Transverse colon (tissue), 4 donors: ENCODE results near the gene SNTG2. TPM values are rescaled to one million over a fixed set of nuclear protein-coding genes. Genes with fewer than 3 reads are reported as not detected.

ENCODE experiments used
- DNase-seq: peaks from one replicate; pipeline ENCODE4 v3.0.0-alpha.2; 2019
- H3K27ac ChIP-seq, 4 donors: fragments of 200-600 bp; sonication (generic); 2 replicates each; pipeline ENCODE4 v1.5.1; 2016 to 2018; ENCODE audit warnings: inconsistent platforms in 4 of 4
- H3K27me3 ChIP-seq: fragments of 200-600 bp; sonication (generic); 2 replicates; pipeline ENCODE4 v1.5.1; 2017; ENCODE audit warnings: inconsistent platforms
- H3K36me3 ChIP-seq, 4 donors: fragments of 200-600 bp; sonication (generic); 2 replicates each; pipeline ENCODE4 v1.5.1; 2017 to 2019; ENCODE audit warnings: inconsistent platforms in 4 of 4
- H3K4me1 ChIP-seq, 4 donors: fragments of 200-600 bp; sonication (generic); 2 replicates each; pipeline ENCODE4 v1.5.1; 2017 to 2020; ENCODE audit warnings: inconsistent platforms in 4 of 4
- H3K4me3 ChIP-seq, 4 donors: fragments of 200-600 bp; sonication (generic); 1 replicate in 1 of 4; 2 replicates in 3 of 4; pipeline versions ENCODE4 v1.5.1 to v1.6.1; 2017 to 2019; ENCODE audit warnings: inconsistent platforms in 4 of 4
- H3K9me3 ChIP-seq, 2 donors: fragments of 200-600 bp; sonication (generic); 2 replicates each; pipeline ENCODE4 v1.5.1; 2017 to 2019; ENCODE audit warnings: inconsistent platforms in 2 of 2
- EP300 ChIP-seq: sonication (generic); formaldehyde crosslinking; IDR thresholded peaks from one replicate; pipeline ENCODE4 v1.6.1; 2017; ENCODE audit warnings: antibody characterized with exemption, low read depth
- POLR2A ChIP-seq: fragments of 450-650 bp; IDR thresholded peaks from one replicate; pipeline ENCODE4 v1.6.1; 2016; ENCODE audit warnings: antibody characterized with exemption, mild to moderate bottlenecking, moderate library complexity
- POLR2AphosphoS5 ChIP-seq, 3 donors: sonication (generic); formaldehyde crosslinking; IDR thresholded peaks; one replicate each; pipeline ENCODE4 v1.6.1; 2016; ENCODE audit warnings: antibody characterized with exemption in 3 of 3
- WGBS, 2 donors: methylation state at CpG; one replicate each; pipeline ENCODE4 v1.1.5; 2018; ENCODE audit warnings: low coverage in 1 of 2; 5-methylcytosine and 5-hydroxymethylcytosine counted together
- in situ Hi-C, 4 donors: fragments of 200-750 bp; cut with MboI; loops; one replicate each; pipeline versions ENCODE4 v1.15.0 to v1.15.1; 2017; ENCODE audit warnings: low sequenced_read_pairs in 3 of 4, low pct_ligation_motif_present in 1 of 4, low pct_unique_long_range_greater_than_20kb in 1 of 4
- intact Hi-C: fragments of 100-400 bp; cut with DNase I; formaldehyde crosslinking; loops from one replicate; pipeline ENCODE4 v1.15.1; 2023; ENCODE audit warnings: low total_unique reads
- total RNA-seq, 4 donors: library from RNA; depleted of rRNA; stranded (reverse); fragments of >200 nt; gene quantifications; one replicate each; pipeline ENCODE4 v1.1.0, GENCODE V29; 2016
- TF ChIP-seq, protein P1 (sequence below), 5 experiments: fragments of 200-600 bp in 3 of 5; fragments of 450-650 bp in 2 of 5; sonication (generic) in 3 of 5; IDR thresholded peaks; 1 replicate in 2 of 5; 2 replicates in 3 of 5; pipeline ENCODE4 v1.5.1; 2016 to 2017; ENCODE audit warnings: antibody characterized with exemption in 5 of 5, inconsistent platforms in 3 of 5, mild to moderate bottlenecking in 2 of 5, moderate library complexity in 1 of 5

SNTG2 gene
- total RNA-seq, 4 donors from 2014 or later: 0.55 to 4.9 (median 1.5) TPM

DNA sequence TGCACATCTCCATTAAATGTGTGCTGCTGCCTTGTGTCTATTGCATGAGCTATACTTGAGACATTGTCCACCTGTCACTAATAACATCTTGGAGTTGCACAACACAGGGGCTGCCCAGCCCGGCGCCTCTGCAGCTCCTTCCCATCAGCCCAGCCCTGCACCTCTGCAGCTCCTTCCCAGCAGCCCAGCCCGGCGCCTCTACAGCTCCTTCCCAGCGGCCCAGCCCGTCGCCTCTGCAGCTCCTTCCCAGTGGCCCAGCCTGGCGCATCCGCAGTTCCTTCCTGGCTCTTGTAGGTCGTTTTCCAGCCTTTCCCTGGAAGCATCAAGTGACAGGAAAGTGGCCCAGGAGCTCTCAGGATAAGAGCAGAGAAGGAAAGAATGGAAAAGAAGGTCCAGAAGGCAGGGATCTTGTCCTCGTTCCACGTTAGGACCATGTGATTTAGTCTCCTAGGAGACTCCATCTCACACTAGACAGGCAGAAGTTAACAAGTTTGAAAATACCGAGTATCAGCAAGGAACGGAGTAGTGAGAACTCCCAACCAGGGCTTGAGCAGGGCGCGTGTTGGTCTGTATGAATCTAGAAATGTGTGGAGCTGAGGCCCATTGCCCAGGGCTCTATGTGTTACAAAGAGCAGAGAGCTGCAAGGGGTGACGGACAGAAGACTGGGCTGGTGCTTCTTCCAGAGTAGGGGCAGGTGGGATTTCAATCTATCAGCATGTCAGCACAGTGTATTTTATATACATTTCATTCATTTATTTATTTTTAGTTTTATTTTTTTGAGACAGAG lies 346.9 kb downstream of the SNTG2 start:
- Histone ChIP-seq H3K27ac (no peak overlapping the region), H3K9me3 (no peaks in the 10 kb centered on the region), H3K27me3 (no peaks in the 10 kb centered on the region), H3K4me1 (no peaks in the 10 kb centered on the region), H3K36me3 (no peaks in the 10 kb centered on the region), H3K4me3 (no peak overlapping the region)
- no peak for DNase-seq
- TF ChIP-seq POLR2AphosphoS5 (IDR thresholded peaks at IDR 0.05): no peak
- no peak for TF ChIP-seq EP300
- TF ChIP-seq, protein P1, sequence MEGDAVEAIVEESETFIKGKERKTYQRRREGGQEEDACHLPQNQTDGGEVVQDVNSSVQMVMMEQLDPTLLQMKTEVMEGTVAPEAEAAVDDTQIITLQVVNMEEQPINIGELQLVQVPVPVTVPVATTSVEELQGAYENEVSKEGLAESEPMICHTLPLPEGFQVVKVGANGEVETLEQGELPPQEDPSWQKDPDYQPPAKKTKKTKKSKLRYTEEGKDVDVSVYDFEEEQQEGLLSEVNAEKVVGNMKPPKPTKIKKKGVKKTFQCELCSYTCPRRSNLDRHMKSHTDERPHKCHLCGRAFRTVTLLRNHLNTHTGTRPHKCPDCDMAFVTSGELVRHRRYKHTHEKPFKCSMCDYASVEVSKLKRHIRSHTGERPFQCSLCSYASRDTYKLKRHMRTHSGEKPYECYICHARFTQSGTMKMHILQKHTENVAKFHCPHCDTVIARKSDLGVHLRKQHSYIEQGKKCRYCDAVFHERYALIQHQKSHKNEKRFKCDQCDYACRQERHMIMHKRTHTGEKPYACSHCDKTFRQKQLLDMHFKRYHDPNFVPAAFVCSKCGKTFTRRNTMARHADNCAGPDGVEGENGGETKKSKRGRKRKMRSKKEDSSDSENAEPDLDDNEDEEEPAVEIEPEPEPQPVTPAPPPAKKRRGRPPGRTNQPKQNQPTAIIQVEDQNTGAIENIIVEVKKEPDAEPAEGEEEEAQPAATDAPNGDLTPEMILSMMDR (IDR thresholded peaks at IDR 0.05): no peak
- no peak for TF ChIP-seq POLR2A
- 75 to 77% methylated on average over 9 to 17 of the region's 17 CpGs for WGBS, 2 donors
- in situ Hi-C loops: no loop called here
- intact Hi-C loops: no loop called here

DNA sequence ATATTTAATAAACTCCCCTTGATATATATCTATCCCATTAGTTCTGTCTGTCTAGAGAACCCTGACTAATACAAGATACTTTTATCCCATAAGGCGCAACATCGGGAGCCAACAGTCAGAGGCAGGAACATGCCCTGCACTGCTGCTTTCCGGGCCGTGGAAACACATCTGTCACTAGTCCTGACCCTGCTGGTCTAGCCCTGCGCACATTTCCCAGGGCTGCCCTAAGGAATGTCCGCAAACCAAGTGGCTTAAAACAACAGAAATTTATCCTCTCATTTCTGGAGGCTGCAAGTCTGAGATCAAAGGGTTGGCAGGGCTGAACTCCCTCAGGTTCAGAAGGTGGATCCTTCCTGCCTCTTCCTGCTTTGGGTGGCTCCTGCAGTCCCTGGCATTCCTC lies 348.4 kb downstream of the SNTG2 start:
- intact Hi-C loops: no loop called here
- H3K4me1 ChIP-seq: no peaks in the 10 kb centered on the region
- H3K9me3 ChIP-seq: no peaks in the 10 kb centered on the region
- TF ChIP-seq, protein P1 (IDR thresholded peaks at IDR 0.05): no peak
- TF ChIP-seq POLR2A (no peak), POLR2AphosphoS5 (IDR thresholded peaks at IDR 0.05) (no peak), EP300 (no peak)
- DNase-seq: no peak
- no peak overlapping the region for H3K4me3 ChIP-seq
- WGBS, 2 donors: 92% methylated on average over 6 of the region's 6 CpGs; no CpG with 5 or more reads in 1 of the 2 donors
- no peaks in the 10 kb centered on the region for H3K36me3 ChIP-seq
- in situ Hi-C loops: no loop called here
- H3K27ac ChIP-seq: no peak overlapping the region
- H3K27me3 ChIP-seq: no peaks in the 10 kb centered on the region

DNA sequence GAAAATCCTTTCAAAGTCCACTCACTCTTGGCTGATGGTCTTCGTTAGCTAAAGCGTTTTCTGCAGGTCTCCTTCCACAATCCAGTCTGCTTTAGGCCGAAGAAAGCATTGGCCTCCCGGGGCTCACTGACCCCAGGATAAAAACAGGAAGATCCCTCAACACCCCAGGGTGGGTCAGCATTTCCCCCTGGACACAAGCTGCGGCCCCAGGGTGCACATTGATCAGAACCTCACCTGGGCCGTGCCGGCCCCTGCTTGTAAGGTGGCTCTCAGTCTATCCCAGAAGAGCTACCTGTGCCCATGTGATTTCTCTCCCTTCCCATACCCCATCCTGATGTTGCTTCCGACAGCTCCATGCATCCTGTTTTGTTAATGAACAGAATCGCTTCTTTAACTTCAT lies 349.6 kb downstream of the SNTG2 start:
- in situ Hi-C loops: no loop called here
- 85 to 100% methylated on average over 2 to 9 of the region's 9 CpGs for WGBS, 2 donors

DNA sequence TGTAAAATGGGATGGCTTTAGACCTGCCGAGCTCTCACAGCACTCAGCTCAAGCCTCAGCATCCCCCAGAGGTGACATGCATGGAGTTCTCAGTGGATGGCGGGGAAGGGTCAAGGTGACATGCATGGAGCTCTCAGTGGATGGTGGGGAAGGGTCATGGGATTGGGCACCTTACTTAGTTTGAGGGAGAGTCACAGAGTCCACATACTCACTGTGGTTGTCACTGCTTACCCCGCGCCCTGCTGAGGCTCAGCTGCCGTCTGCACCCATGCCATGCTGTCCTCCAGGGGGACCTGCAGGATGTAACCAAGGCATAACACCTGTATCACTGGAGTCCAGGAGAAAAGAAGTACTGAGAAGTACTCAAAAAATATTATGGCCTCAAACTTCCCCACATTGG lies 350.4 kb downstream of the SNTG2 start:
- H3K27ac ChIP-seq: no peak overlapping the region
- intact Hi-C loops (no loop called here), in situ Hi-C loops (no loop called here)
- no peaks in the 10 kb centered on the region for H3K36me3 ChIP-seq
- WGBS, 2 donors: 91% methylated on average over 5 of the region's 5 CpGs; no CpG with 5 or more reads in 1 of the 2 donors
- no peaks in the 10 kb centered on the region for H3K27me3 ChIP-seq
- DNase-seq: no peak
- no peak overlapping the region for H3K4me3 ChIP-seq
- TF ChIP-seq POLR2AphosphoS5 (IDR thresholded peaks at IDR 0.05) (no peak), EP300 (no peak), POLR2A (no peak)
- TF ChIP-seq, protein P1 (IDR thresholded peaks at IDR 0.05): no peak
- H3K4me1 ChIP-seq: no peaks in the 10 kb centered on the region
- no peaks in the 10 kb centered on the region for H3K9me3 ChIP-seq

More for the DNA sequence above, 349.6 kb downstream of the SNTG2 start:
- H3K9me3 ChIP-seq: no peaks in the 10 kb centered on the region
- H3K4me1 ChIP-seq: no peaks in the 10 kb centered on the region
- intact Hi-C loops: no loop called here
- H3K27ac ChIP-seq: no peak overlapping the region
- no peak overlapping the region for H3K4me3 ChIP-seq
- no peak for TF ChIP-seq POLR2AphosphoS5 (IDR thresholded peaks at IDR 0.05)
- no peak for TF ChIP-seq POLR2A
- no peak for TF ChIP-seq EP300
- TF ChIP-seq, protein P1 (IDR thresholded peaks at IDR 0.05): no peak
- no peaks in the 10 kb centered on the region for H3K36me3 ChIP-seq
- H3K27me3 ChIP-seq: no peaks in the 10 kb centered on the region
- DNase-seq: no peak
